Pons (tissue), 1 donor: ENCODE results near the gene DAO.

ENCODE experiments used
- DNase-seq: peaks from one replicate; pipeline ENCODE4 v3.0.0-alpha.2; 2016; ENCODE audit warnings: low spot score

The DAO gene

GRCh38 chr12:108918960-108919642 is 39.2 kb downstream of the DAO start:
- DNase-seq: no peak

DNA sequence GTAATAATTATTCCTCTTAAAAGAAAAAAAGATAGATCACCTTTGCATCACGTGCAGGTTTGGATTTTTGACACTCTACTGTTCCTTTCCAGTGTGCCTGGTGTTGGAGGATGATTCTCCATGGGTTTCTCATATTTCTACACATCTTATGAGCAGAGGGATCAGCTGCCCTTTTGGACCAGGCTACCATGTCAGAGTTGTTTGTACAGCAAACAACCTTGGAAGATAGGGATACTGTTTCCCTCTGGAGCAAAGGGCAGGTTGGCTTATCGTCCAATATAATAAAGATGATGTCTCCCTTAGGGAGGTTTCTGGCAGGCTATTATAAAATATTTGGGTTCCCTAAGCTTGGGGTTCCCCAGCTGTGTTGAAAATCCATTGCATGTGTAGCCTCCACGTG is 42.1 kb downstream of the DAO start:
- DNase-seq: no peak

DNA sequence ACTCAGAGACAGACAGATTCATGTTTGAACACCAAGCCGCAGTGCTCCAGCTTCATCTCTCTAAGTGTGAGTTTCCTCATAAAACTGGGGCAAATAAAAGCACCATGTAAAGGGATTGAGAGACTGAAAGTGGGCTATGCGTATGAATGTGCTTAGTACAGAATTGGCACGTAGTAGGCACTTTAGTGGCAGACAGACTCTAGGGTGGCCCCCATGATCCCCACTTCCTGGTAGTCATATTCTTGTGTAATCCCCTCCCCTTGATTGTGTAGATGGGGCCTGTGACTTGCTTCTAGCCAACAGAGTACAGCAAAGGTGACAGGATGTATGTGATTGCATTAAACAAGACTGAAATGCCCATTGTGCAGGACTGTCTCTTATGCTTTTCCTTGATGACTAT is 43.0 kb downstream of the DAO start:
- DNase-seq: no peak

- no peak for DNase-seq
Measured at GRCh38 chr12:108928695-108929094, 48.8 kb downstream of the DAO start.

DNA sequence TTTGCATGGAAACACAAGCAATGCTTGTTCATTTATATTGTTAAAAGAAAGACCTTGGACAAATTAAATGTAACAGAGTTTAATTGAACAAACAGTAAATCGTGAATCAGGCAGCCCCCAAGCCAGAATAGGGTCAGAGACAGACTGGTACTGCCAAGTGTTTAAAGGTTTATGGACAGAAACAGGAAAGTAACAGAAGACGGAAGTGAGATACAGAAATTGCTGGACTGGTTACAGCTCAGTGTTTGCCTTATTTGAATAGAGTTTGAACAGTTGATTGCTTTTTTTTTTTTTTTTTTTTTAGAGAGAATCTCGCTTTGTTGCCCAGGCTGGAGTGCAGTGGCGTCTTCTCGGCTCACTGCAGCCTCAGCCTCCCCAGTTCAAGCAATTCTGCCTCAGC is 50.3 kb downstream of the DAO start:
- no peak for DNase-seq

- no peak for DNase-seq
Measured at GRCh38 chr12:108930756-108931155, 50.9 kb downstream of the DAO start.

DNA sequence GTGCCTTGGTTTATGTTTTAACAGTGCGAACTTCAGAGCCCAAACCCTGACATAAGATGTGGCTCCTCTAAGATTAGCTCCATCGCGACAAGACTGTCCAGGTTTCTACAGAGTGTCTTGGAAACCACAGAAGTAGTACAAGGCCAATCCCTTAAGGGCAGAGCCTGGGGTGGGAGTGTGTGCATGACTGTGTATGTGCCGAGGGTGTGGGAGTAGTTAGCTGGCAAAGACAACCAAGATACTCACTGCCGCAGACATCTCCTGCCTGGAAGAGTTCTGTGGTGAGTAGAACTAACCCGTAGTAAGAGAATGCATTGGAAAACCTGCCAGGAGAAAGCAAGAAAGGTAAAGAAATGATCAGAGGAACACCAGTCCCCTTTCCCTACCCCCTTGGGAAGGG is 54.1 kb downstream of the DAO start:
- DNase-seq: no peak

- no peak for DNase-seq
Measured at GRCh38 chr12:108935159-108935763, 55.4 kb downstream of the DAO start.

DNA sequence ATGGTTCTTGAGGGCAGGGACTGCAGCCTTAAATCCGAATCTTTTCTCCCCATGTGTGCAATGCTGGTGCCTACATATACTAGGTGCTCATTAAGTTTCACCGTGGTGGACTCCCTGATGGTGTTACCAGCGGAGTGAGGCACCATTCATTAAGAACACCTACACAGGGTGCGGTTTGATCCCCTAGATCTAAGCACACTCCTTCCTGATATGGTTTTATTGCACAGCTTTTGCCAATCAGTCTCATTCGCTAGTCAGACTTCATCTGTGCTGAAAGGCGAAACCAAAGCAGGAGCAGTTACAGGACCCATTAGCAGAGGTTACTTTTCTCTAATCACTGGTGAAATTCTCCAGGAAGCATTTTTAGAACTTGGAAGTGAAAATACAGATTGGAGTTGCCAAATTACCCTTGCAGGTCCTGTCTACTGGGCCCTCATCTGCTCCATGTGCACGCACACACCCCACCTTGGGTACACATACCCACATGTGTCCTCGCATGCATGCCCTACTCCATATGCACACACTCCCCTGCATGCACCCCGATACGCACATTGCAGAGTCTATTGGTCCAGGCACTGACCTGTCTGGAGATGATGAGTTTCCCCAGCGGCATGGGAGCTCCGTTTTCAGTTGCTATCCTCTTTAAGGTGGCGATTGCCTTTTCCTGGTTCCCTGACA is 58.5 kb downstream of the DAO start:
- DNase-seq: no peak

DNA sequence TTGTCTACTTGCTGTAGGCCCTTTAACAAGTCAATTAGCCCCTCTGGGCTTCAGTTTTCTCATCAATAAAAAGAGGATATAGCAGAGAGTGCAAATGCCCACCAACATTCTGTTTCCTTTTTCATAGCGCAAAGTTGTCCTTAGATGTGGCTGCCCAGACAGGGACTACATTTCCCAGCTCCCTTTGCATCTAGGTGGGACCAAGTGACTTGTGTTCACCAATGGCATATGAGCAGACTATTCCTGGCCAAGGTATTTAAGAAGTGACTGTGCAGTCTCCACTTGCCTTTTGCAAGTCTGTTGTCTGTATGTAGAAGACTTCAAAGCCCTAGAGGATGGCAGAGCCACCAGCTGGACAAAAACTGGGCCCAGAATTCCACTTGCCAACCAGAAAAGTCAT is 59.7 kb downstream of the DAO start:
- peak; percentile 26 for DNase-seq

DNA sequence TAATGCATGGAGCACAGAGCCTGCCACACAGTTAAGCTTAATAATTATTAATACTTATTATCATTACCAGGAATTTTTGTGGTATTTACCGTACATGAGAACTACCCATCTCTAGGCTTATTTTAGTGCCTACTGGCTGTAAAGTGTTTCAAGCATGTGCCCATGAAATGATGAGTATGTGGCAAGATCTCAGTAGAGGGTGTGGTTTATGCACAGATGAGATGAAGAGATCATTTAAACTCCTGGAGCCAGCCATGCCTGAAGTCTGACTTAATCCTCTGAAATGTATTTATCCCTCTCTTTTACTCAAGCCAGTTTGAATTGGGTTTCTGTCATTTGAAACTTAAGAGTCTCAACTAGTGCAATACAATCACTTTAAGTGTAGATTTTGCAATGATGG is 60.2 kb downstream of the DAO start:
- DNase-seq: no peak

GRCh38 chr12:108947097-108947496 is 67.2 kb downstream of the DAO start:
- no peak for DNase-seq

DNA sequence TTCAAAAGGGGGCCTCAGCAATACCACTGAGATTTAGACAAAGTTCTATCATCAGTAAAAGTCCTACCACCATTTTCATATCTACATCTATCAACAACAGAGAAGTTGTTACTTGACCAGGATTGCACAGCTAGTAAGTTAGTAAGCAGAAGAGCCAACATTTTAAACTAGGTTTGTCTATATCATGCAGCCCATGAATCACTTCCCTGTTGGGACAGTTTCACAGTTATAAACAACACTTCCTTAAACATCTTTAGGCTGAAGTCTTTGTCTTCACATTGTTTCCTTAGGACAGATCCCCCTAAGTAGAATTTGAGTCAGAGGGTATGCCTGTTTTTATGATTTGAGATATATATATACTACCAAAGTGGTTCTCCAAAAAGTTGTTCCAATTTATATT is 68.5 kb downstream of the DAO start:
- DNase-seq: peak; percentile 37

DNA sequence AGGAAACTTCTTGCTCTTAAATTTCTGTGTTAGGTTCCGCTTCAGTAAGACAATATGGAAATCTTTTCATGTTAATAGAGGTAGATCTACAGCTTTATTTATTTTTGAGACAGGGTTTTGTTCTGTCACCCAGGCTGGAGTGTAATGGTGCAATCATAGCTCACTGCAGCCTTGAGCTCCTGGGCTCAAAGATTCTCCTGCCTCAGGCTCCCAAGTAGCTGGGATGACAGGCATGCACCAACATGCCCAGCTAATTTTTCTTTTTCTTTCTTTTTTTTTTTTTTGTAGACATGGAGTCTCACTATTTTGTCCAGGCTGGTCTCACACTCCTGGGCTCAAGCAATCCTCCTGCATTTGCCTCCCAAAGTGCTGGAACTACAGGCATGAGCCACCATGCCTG is 70.1 kb downstream of the DAO start:
- no peak for DNase-seq
